Neural cell (in vitro differentiated cells): Measurements from ENCODE around the gene HNRNPAB. TPM values are rescaled to one million over a fixed set of nuclear protein-coding genes. Genes with fewer than 3 reads are reported as not detected.

Experiments used
- H2AFZ ChIP-seq: fragments of 200-600, 300-800 bp; sonication (generic), shearing (Covaris generic); 2 replicates; pipeline ENCODE4 v1.6.0; 2014; ENCODE audit warnings: low read depth, mild to moderate bottlenecking, antibody characterized with exemption, low read length, moderate library complexity
- H3F3A ChIP-seq: fragments of 200-600 bp; shearing (Covaris generic); 2 replicates; pipeline ENCODE4 v1.6.1; 2016; ENCODE audit warnings: mild to moderate bottlenecking, moderate library complexity, mixed read lengths, antibody characterized with exemption, low read length; ENCODE audit not compliant: insufficient read depth, poor library complexity, severe bottlenecking
- H3K27ac ChIP-seq: fragments of 200-600, 300-800 bp; sonication (generic), shearing (Covaris generic); 2 replicates; pipeline ENCODE4 v1.5.1; 2014; ENCODE audit warnings: mild to moderate bottlenecking, low read length, moderate library complexity
- H3K27me3 ChIP-seq: fragments of 300-800, 200-600 bp; sonication (generic), shearing (Covaris generic); 2 replicates; pipeline ENCODE4 v1.6.0; 2014; ENCODE audit warnings: mild to moderate bottlenecking, low read depth, low read length, moderate library complexity; ENCODE audit not compliant: insufficient read depth
- H3K36me3 ChIP-seq: fragments of 300-800, 200-600 bp; sonication (generic), shearing (Covaris generic); 2 replicates; pipeline ENCODE4 v1.5.1; 2014; ENCODE audit warnings: mild to moderate bottlenecking, antibody characterized with exemption, low read length, moderate library complexity; ENCODE audit not compliant: insufficient read depth
- H3K4me2 ChIP-seq: fragments of 300-800, 200-600 bp; sonication (generic), shearing (Covaris generic); 2 replicates; pipeline ENCODE4 v1.6.0; 2014; ENCODE audit warnings: mild to moderate bottlenecking, low read length
- H3K4me3 ChIP-seq: fragments of 300-800, 200-600 bp; sonication (generic), shearing (Covaris generic); 2 replicates; pipeline ENCODE4 v1.5.1; 2014; ENCODE audit warnings: mild to moderate bottlenecking, low read length, moderate library complexity
- H3K79me2 ChIP-seq: fragments of 200-600 bp; shearing (Covaris generic); replicated peaks from 2 replicates; pipeline ENCODE4 v1.6.0; 2014; ENCODE audit warnings: mild to moderate bottlenecking, low read length, moderate library complexity; ENCODE audit not compliant: insufficient read depth
- H3K9ac ChIP-seq: fragments of 300-800, 200-600 bp; sonication (generic), shearing (Covaris generic); 2 replicates; pipeline ENCODE4 v1.6.1; 2016; ENCODE audit warnings: mild to moderate bottlenecking, low read length, mixed read lengths
- H3K9me2 ChIP-seq: fragments of 200-600 bp; shearing (Covaris generic); 2 replicates; pipeline ENCODE4 v1.6.1; 2016; ENCODE audit warnings: mild to moderate bottlenecking, low read length, mixed read lengths; ENCODE audit not compliant: insufficient read depth
- H3K9me3 ChIP-seq: fragments of 200-600, 300-800 bp; sonication (generic), shearing (Covaris generic); 2 replicates; pipeline ENCODE4 v1.6.1; 2016; ENCODE audit warnings: mild to moderate bottlenecking, mixed run types, low read length, moderate library complexity, mixed read lengths
- H4K20me1 ChIP-seq: fragments of 200-600 bp; shearing (Covaris generic); 2 replicates; pipeline ENCODE4 v1.6.1; 2016; ENCODE audit warnings: mild to moderate bottlenecking, mixed run types; ENCODE audit not compliant: insufficient read depth
- CTCF ChIP-seq: fragments of 450-650 bp; IDR thresholded peaks from 2 replicates; pipeline ENCODE4 v1.5.1; 2014; ENCODE audit warnings: antibody characterized with exemption, mild to moderate bottlenecking, moderate library complexity; ENCODE audit not compliant: poor library complexity, severe bottlenecking
- EP300 ChIP-seq: fragments of 450-650 bp; conservative IDR thresholded peaks from 2 replicates; pipeline ENCODE4 v1.6.1; 2014; ENCODE audit warnings: antibody characterized with exemption, mild to moderate bottlenecking, moderate library complexity; ENCODE audit not compliant: poor library complexity, severe bottlenecking
- EZH2 ChIP-seq: fragments of 200-600, 300-800 bp; shearing (Covaris generic), sonication (generic); IDR thresholded peaks from 2 replicates; pipeline ENCODE4 v1.6.1; 2014; ENCODE audit warnings: antibody characterized with exemption, low read length, borderline replicate concordance, mild to moderate bottlenecking; ENCODE audit not compliant: insufficient read depth, poor library complexity, severe bottlenecking
- MXI1 ChIP-seq: fragments of 450-650 bp; conservative IDR thresholded peaks from 2 replicates; pipeline ENCODE4 v1.6.1; 2014; ENCODE audit warnings: antibody characterized with exemption, mild to moderate bottlenecking; ENCODE audit not compliant: poor library complexity, severe bottlenecking
- POLR2AphosphoS5 ChIP-seq: IDR thresholded peaks from 2 replicates; pipeline ENCODE4 v1.6.1; 2012
- RAD21 ChIP-seq: fragments of 450-650 bp; conservative IDR thresholded peaks from 2 replicates; pipeline ENCODE4 v1.6.1; 2014; ENCODE audit warnings: antibody characterized with exemption, mild to moderate bottlenecking, moderate library complexity
- REST ChIP-seq: IDR thresholded peaks from 2 replicates; pipeline ENCODE4 v1.6.1; 2012; ENCODE audit warnings: borderline replicate concordance
- SMC3 ChIP-seq: fragments of 450-650 bp; conservative IDR thresholded peaks from 2 replicates; pipeline ENCODE4 v1.6.1; 2014; ENCODE audit warnings: antibody characterized with exemption, mild to moderate bottlenecking, moderate library complexity; ENCODE audit not compliant: poor library complexity
- TAF1 ChIP-seq: IDR thresholded peaks from 2 replicates; pipeline ENCODE4 v1.6.1; 2012; ENCODE audit warnings: low read depth
- polyA plus RNA-seq: library from polyadenylated mRNA; depleted of rRNA; stranded (reverse); fragments of >200 nt; gene quantifications from 2 replicates; pipeline ENCODE4 v1.2.3, GENCODE V29; 2014

Gene HNRNPAB
- polyA plus RNA-seq, 1 donor from 2014 or later = 129 TPM

GRCh38 chr5:178214160-178214803 is 9.9 kb downstream of the HNRNPAB start:
- H3K27me3 ChIP-seq = no peaks in the 10 kb centered on the region
- peaks cover 5% of the 10 kb centered on the region for H4K20me1 ChIP-seq
- no peak overlapping the region for H2AFZ ChIP-seq

DNA sequence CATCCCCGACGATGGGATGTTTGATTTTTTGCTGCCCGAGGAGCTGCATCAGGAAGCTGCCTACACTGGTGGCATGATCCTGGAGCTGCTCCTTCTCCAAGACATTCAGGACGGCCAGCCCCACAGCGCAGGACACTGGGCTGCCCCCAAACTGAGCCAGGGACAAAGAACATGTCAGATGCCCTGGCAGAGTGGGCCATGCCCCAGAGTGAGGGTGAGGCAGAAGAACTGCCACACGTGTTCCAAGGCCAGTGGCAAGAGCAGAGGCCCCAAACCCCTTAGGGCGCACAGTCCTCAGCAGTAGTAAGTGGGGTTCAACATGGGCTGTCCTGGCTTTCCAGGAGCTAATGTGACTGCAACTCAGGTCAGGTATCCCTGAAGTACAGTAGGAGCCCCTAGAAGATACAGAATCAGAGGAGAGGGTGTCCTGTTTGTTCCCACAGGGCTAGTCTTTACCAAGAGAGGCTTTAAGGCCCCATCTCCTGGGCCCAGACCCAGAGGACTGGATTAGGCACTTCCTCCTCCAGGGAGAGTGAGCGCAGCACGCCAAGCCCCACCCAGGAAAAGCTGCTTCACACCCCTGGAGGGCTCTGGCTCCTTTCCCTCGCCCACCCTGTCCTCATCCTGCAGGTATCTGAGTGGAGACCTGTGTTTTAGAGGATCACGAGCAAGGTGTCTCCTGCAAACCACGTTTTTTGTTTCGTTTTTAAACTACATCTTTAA is 11.1 kb downstream of the HNRNPAB start:
- no peaks in the 10 kb centered on the region for H3K9me3 ChIP-seq
- H3F3A ChIP-seq = no peaks in the 10 kb centered on the region
- no peak overlapping the region for H3K4me2 ChIP-seq
- H3K4me3 ChIP-seq = no peak overlapping the region
- peaks cover 10% of the 10 kb centered on the region for H3K36me3 ChIP-seq
- no peak for TF ChIP-seq CTCF
- TF ChIP-seq RAD21 = no peak
- TF ChIP-seq MXI1 = no peak
- no peak for TF ChIP-seq REST
- no peak for TF ChIP-seq TAF1
- no peak for TF ChIP-seq POLR2AphosphoS5
- TF ChIP-seq SMC3 = no peak
- TF ChIP-seq EP300 = no peak
- TF ChIP-seq EZH2 = no peak
- H3K27me3 ChIP-seq = no peaks in the 10 kb centered on the region
- H3K9ac ChIP-seq = no peak overlapping the region
- no peaks in the 10 kb centered on the region for H3K9me2 ChIP-seq
- no peaks in the 10 kb centered on the region for H3K79me2 ChIP-seq
- H4K20me1 ChIP-seq = no peaks in the 10 kb centered on the region
- H3K27ac ChIP-seq = no peak overlapping the region
- H2AFZ ChIP-seq = no peak overlapping the region

More at GRCh38 chr5:178214160-178214803, 9.9 kb downstream of the HNRNPAB start:
- Histone ChIP-seq H3K79me2 (no peaks in the 10 kb centered on the region), H3K36me3 (peaks cover 10% of the 10 kb centered on the region), H3F3A (no peaks in the 10 kb centered on the region), H3K9ac (no peak overlapping the region), H3K9me3 (no peaks in the 10 kb centered on the region), H3K9me2 (no peaks in the 10 kb centered on the region), H3K4me2 (no peak overlapping the region), H3K27ac (no peak overlapping the region), H3K4me3 (no peak overlapping the region)
- TF ChIP-seq REST (no peak), EZH2 (no peak), SMC3 (no peak), MXI1 (no peak), POLR2AphosphoS5 (no peak), RAD21 (no peak), EP300 (no peak)
